PC-3 (cell line): ENCODE results near the gene PTPRA. TPM values are rescaled to one million over a fixed set of nuclear protein-coding genes. Genes with fewer than 3 reads are reported as not detected.

ENCODE experiments used
- ATAC-seq: fragments of 200-7000 bp; cut with Tn5 transposase; 2 replicates; pipeline ENCODE4 v1.9.1; 2020; ENCODE audit warnings: mild to moderate bottlenecking, moderate library complexity
- BruUV-seq: library from RNA; stranded (reverse); fragments of 400-500 nt; replicated peaks from 2 replicates; lab custom pipeline; 2021; lab: Mats Ljungman, UMichigan
- CTCF ChIA-PET: fragments of 300-600 bp; sonication (Branson Sonifier 250); formaldehyde crosslinking; loops from one replicate; lab custom pipeline; 2022; ENCODE audit warnings: antibody characterized with exemption; lab: Charles Lee
- POLR2A ChIA-PET: fragments of 300-600 bp; sonication (Branson Sonifier 250); formaldehyde crosslinking; loops from one replicate; lab custom pipeline; 2022; ENCODE audit warnings: antibody characterized with exemption; ENCODE audit not compliant: unreplicated experiment; lab: Charles Lee
- DNase-seq: peaks from one replicate; pipeline ENCODE4 v3.0.0-alpha.2; 2015
- H2AFZ ChIP-seq: fragments of 300-600 bp; sonication (generic); 2 replicates; pipeline ENCODE4 v1.6.0; 2016; ENCODE audit warnings: antibody characterized with exemption, low read length
- H3F3A ChIP-seq: fragments of 300-600 bp; sonication (generic); one replicate; pipeline ENCODE4 v1.6.0; 2017; ENCODE audit warnings: antibody characterized with exemption, low read length, control low read depth, mild to moderate bottlenecking; ENCODE audit not compliant: unreplicated experiment
- H3K27ac ChIP-seq: fragments of 300-600 bp; sonication (generic); 2 replicates; pipeline ENCODE4 v1.5.1; 2016; ENCODE audit warnings: mild to moderate bottlenecking, low read length
- H3K27me3 ChIP-seq: fragments of 300-600 bp; sonication (generic); 2 replicates; pipeline ENCODE4 v1.6.1; 2016; ENCODE audit warnings: low read length, mixed read lengths
- H3K36me3 ChIP-seq: fragments of 300-600 bp; sonication (generic); 2 replicates; pipeline ENCODE4 v1.6.1; 2016; ENCODE audit warnings: low read depth, mixed run types, low read length, mixed read lengths
- H3K4me1 ChIP-seq: fragments of 300-600 bp; sonication (generic); 2 replicates; pipeline ENCODE4 v1.5.1; 2016; ENCODE audit warnings: low read length; ENCODE audit not compliant: insufficient read depth
- H3K4me2 ChIP-seq: fragments of 300-600 bp; sonication (generic); 2 replicates; pipeline ENCODE4 v1.6.0; 2016; ENCODE audit warnings: low read length
- H3K4me3 ChIP-seq: fragments of 300-600 bp; sonication (generic); 2 replicates; pipeline ENCODE4 v1.5.1; 2016; ENCODE audit warnings: mild to moderate bottlenecking, low read length, mixed read lengths
- H3K79me2 ChIP-seq: fragments of 300-600 bp; sonication (generic); 2 replicates; pipeline ENCODE4 v1.6.1; 2017; ENCODE audit warnings: low read length, mixed read lengths
- H3K9ac ChIP-seq: fragments of 300-600 bp; sonication (generic); 2 replicates; pipeline ENCODE4 v1.6.0; 2016; ENCODE audit warnings: mild to moderate bottlenecking, low read length
- H3K9me2 ChIP-seq: fragments of 300-600 bp; sonication (generic); replicated peaks from 2 replicates; pipeline ENCODE4 v1.6.1; 2016; ENCODE audit warnings: mixed run types, low read length, mixed read lengths
- H3K9me3 ChIP-seq: fragments of 300-600 bp; sonication (generic); 2 replicates; pipeline ENCODE4 v1.6.1; 2016; ENCODE audit warnings: low read length, mixed read lengths
- H4K20me1 ChIP-seq: fragments of 300-600 bp; sonication (generic); 2 replicates; pipeline ENCODE4 v1.6.1; 2016; ENCODE audit warnings: low read length, mixed read lengths
- CTCF ChIP-seq: fragments of 300-600 bp; sonication (generic); conservative IDR thresholded peaks from 2 replicates; pipeline ENCODE4 v1.5.1; 2017; ENCODE audit warnings: antibody characterized with exemption, low read depth, mild to moderate bottlenecking, low read length
- EZH2 ChIP-seq: fragments of 300-600 bp; sonication (generic); IDR thresholded peaks from one replicate; pipeline ENCODE4 v1.6.1; 2017; ENCODE audit warnings: antibody characterized with exemption, mild to moderate bottlenecking, low read length; ENCODE audit not compliant: unreplicated experiment
- EZH2phosphoT487 ChIP-seq: fragments of 300-600 bp; sonication (generic); IDR thresholded peaks from 2 replicates; pipeline ENCODE4 v1.6.1; 2018; ENCODE audit warnings: mild to moderate bottlenecking, antibody characterized with exemption, low read length, borderline replicate concordance
- intact Hi-C: fragments of 100-400 bp; cut with micrococcal nuclease; formaldehyde crosslinking; loops from 2 replicates; pipeline ENCODE4 v1.9.0; 2023
- total RNA-seq: library from RNA; depleted of rRNA; stranded (reverse); fragments of >200 nt; gene quantifications from 2 replicates; pipeline ENCODE4 v1.2.3, GENCODE V29; 2014

PTPRA gene
- total RNA-seq, 1 experiment from 2014 or later = 35.0 TPM

DNA sequence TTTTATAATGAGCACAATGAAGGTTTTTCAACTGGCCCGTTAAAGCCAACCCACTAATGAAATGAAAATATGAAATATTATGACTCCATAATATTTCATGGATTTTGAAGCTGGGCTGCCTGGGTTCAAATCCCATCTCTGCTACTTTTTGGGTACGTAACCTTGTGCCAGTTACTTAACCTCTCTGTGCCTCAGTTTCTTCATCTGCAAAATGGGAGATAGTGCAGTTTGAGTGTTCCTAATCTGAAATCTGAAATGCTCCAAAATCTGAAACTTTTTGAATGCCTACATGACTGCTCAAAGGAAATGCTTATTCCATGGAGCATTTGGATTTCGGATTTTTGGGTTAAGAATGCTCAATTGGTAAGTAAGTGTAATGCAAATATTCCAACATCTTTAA lies 29.5 kb downstream of the PTPRA start:
- H3K4me1 ChIP-seq = no peaks in the 10 kb centered on the region
- H3F3A ChIP-seq = no peaks in the 10 kb centered on the region
- H2AFZ ChIP-seq = no peak overlapping the region
- H3K9me3 ChIP-seq = no peaks in the 10 kb centered on the region
- H3K27ac ChIP-seq = no peak overlapping the region
- DNase-seq = no peak
- ChIA-PET POLR2A (no interaction called here), CTCF (interaction anchor here (0.6 kb wide), 1 partner anchor 256 kb away, joined by 3 read pairs; no protein-coding TSS in a partner anchor)
- no peak overlapping the region for H3K9ac ChIP-seq
- H3K36me3 ChIP-seq = no peaks in the 10 kb centered on the region
- H4K20me1 ChIP-seq = no peaks in the 10 kb centered on the region
- ATAC-seq = no peak
- no peak overlapping the region for H3K4me3 ChIP-seq
- no peaks in the 10 kb centered on the region for H3K27me3 ChIP-seq
- no TSS peak for BruUV-seq
- TF ChIP-seq EZH2phosphoT487 (no peak), CTCF (no peak), EZH2 (no peak)
- H3K4me2 ChIP-seq = no peak overlapping the region
- H3K9me2 ChIP-seq = no peaks in the 10 kb centered on the region
- H3K79me2 ChIP-seq = peaks cover 13% of the 10 kb centered on the region; the same call in 1 of the 2 replicates
- intact Hi-C loops = no loop called here

DNA sequence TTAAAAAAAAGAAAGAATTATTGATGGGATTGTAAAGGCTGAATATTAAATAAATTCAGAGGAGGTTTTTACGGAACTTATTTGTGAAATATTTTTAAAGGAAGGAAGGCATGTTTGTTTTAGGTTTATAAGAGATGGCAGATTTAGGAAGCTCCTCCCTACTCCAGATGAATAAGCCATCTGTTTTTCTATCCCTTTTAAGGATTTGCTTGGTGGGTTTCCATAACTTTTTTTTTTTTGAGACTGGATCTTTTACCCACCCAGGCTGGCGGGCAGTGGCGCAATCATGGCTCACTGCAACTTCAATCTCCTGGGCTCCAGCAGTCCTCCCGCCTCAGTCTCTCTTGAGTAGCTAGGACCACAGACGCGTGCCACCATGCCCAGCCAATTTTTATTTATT lies 30.4 kb downstream of the PTPRA start:
- Histone ChIP-seq H4K20me1 (no peaks in the 10 kb centered on the region), H3K4me1 (no peaks in the 10 kb centered on the region), H3K36me3 (no peaks in the 10 kb centered on the region), H3K4me2 (no peak overlapping the region), H3K9me2 (no peaks in the 10 kb centered on the region), H3F3A (no peaks in the 10 kb centered on the region), H3K27ac (no peak overlapping the region), H3K79me2 (peaks cover 13% of the 10 kb centered on the region; the same call in 1 of the 2 replicates), H3K9me3 (no peaks in the 10 kb centered on the region), H3K4me3 (no peak overlapping the region), H3K27me3 (no peaks in the 10 kb centered on the region), H3K9ac (no peak overlapping the region), H2AFZ (no peak overlapping the region)
- DNase-seq = no peak
- TF ChIP-seq CTCF = no peak
- no peak for ATAC-seq
- POLR2A ChIA-PET = no interaction called here
- no TSS peak for BruUV-seq
- intact Hi-C loops = no loop called here
- CTCF ChIA-PET = no interaction called here

GRCh38 chr20:2907519-2907918 lies 34.2 kb downstream of the PTPRA start:
- no peaks in the 10 kb centered on the region for H3F3A ChIP-seq
- no peak for ATAC-seq

More at GRCh38 chr20:2907519-2907918, 34.2 kb downstream of the PTPRA start:
- Histone ChIP-seq H3K9ac (no peak overlapping the region), H3K27me3 (no peaks in the 10 kb centered on the region), H3K27ac (no peak overlapping the region), H2AFZ (no peak overlapping the region), H3K4me3 (no peak overlapping the region), H4K20me1 (no peaks in the 10 kb centered on the region), H3K4me1 (no peaks in the 10 kb centered on the region), H3K9me3 (no peaks in the 10 kb centered on the region), H3K4me2 (no peak overlapping the region), H3K79me2 (peaks cover 9% of the 10 kb centered on the region; the same call in 1 of the 2 replicates), H3K9me2 (no peaks in the 10 kb centered on the region), H3K36me3 (no peaks in the 10 kb centered on the region)
- ChIA-PET POLR2A (no interaction called here), CTCF (no interaction called here)
- TF ChIP-seq EZH2phosphoT487 = no peak
- TF ChIP-seq CTCF = no peak
- no peak for TF ChIP-seq EZH2
- intact Hi-C loops = no loop called here
- no TSS peak for BruUV-seq
- no peak for DNase-seq
